Stomach smooth muscle (tissue), 2 donors: ENCODE results near the gene CAMKMT.

ENCODE experiments used
- H3K27ac ChIP-seq: one replicate; pipeline ENCODE4 v1.7.0; 2013; ENCODE audit warnings: mild to moderate bottlenecking, low read length, inconsistent platforms
- H3K27me3 ChIP-seq, 2 donors: one replicate each; pipeline ENCODE4 v1.7.0; 2013; ENCODE audit warnings: low read length in 2 of 2; ENCODE audit not compliant: insufficient read depth in 2 of 2, control insufficient read depth in 1 of 2
- H3K36me3 ChIP-seq, 2 donors: one replicate each; pipeline ENCODE4 v1.7.0; 2013; ENCODE audit warnings: low read length in 2 of 2; ENCODE audit not compliant: control insufficient read depth in 2 of 2, insufficient read depth in 2 of 2
- H3K4me1 ChIP-seq: one replicate; pipeline ENCODE4 v1.7.0; 2013; ENCODE audit warnings: low read length; ENCODE audit not compliant: control insufficient read depth, insufficient read depth
- H3K4me3 ChIP-seq, 2 donors: one replicate each; pipeline ENCODE4 v1.7.0; 2013; ENCODE audit warnings: low read length in 2 of 2
- H3K9ac ChIP-seq, 2 donors: one replicate each; pipeline ENCODE4 v1.7.0; 2013; ENCODE audit warnings: low read length in 2 of 2, mild to moderate bottlenecking in 1 of 2
- H3K9me3 ChIP-seq, 2 donors: one replicate each; pipeline ENCODE4 v1.7.0; 2013; ENCODE audit warnings: low read length in 2 of 2; ENCODE audit not compliant: control insufficient read depth in 2 of 2
- donor health status: healthy.
- donor health status: Pancreatic carcinoma.

Gene CAMKMT

GRCh38 chr2:44813658-44814057 is 451.9 kb downstream of the CAMKMT start:
- no peaks in the 10 kb centered on the region for H3K36me3 ChIP-seq

GRCh38 chr2:44817256-44817655 is 455.5 kb downstream of the CAMKMT start:
- H3K27me3 ChIP-seq, result peaks cover 3 to 7% of the 10 kb centered on the region in 2 donors
- H3K4me1 ChIP-seq, result no peaks in the 10 kb centered on the region
- no peaks in the 10 kb centered on the region for H3K36me3 ChIP-seq
- no peak overlapping the region for H3K9ac ChIP-seq
- no peaks in the 10 kb centered on the region for H3K9me3 ChIP-seq
- H3K27ac ChIP-seq, result no peak overlapping the region
- H3K4me3 ChIP-seq, result no peak overlapping the region

More at GRCh38 chr2:44813658-44814057, 451.9 kb downstream of the CAMKMT start:
- no peak overlapping the region for H3K9ac ChIP-seq
- H3K9me3 ChIP-seq, result peaks cover 0 to 3% of the 10 kb centered on the region in 2 donors
- no peak overlapping the region for H3K27ac ChIP-seq
- no peaks in the 10 kb centered on the region for H3K4me1 ChIP-seq
- H3K27me3 ChIP-seq, result peaks cover 9 to 15% of the 10 kb centered on the region in 2 donors
- no peak overlapping the region for H3K4me3 ChIP-seq

- H3K27me3 ChIP-seq, result peaks cover 3 to 7% of the 10 kb centered on the region in 2 donors
- H3K36me3 ChIP-seq, result no peaks in the 10 kb centered on the region
- no peak overlapping the region for H3K9ac ChIP-seq
- no peaks in the 10 kb centered on the region for H3K4me1 ChIP-seq
- no peaks in the 10 kb centered on the region for H3K9me3 ChIP-seq
- H3K4me3 ChIP-seq, result no peak overlapping the region
- no peak overlapping the region for H3K27ac ChIP-seq
Measured at GRCh38 chr2:44817673-44818335, 456.1 kb downstream of the CAMKMT start.

- Histone ChIP-seq H3K9ac (no peak overlapping the region), H3K9me3 (no peaks in the 10 kb centered on the region), H3K27me3 (peaks cover 0 to 3% of the 10 kb centered on the region in 2 donors), H3K4me1 (no peaks in the 10 kb centered on the region), H3K36me3 (no peaks in the 10 kb centered on the region), H3K27ac (no peak overlapping the region), H3K4me3 (no peak overlapping the region)
Measured at GRCh38 chr2:44819061-44819460, 457.3 kb downstream of the CAMKMT start.

GRCh38 chr2:44821500-44821899 is 459.8 kb downstream of the CAMKMT start:
- H3K4me1 ChIP-seq, result no peaks in the 10 kb centered on the region
- no peaks in the 10 kb centered on the region for H3K9me3 ChIP-seq
- no peak overlapping the region for H3K4me3 ChIP-seq
- no peak overlapping the region for H3K9ac ChIP-seq
- no peaks in the 10 kb centered on the region for H3K36me3 ChIP-seq
- no peak overlapping the region for H3K27ac ChIP-seq
- H3K27me3 ChIP-seq, result no peaks in the 10 kb centered on the region

GRCh38 chr2:44822174-44822573 is 460.4 kb downstream of the CAMKMT start:
- H3K9ac ChIP-seq, result no peak overlapping the region
- no peaks in the 10 kb centered on the region for H3K9me3 ChIP-seq
- H3K4me3 ChIP-seq, result no peak overlapping the region
- H3K36me3 ChIP-seq, result no peaks in the 10 kb centered on the region
- no peaks in the 10 kb centered on the region for H3K27me3 ChIP-seq
- no peaks in the 10 kb centered on the region for H3K4me1 ChIP-seq
- no peak overlapping the region for H3K27ac ChIP-seq
